Naive thymus-derived CD4-positive, alpha-beta T cell (primary cell): ENCODE results near the gene FBXO41. TPM values are rescaled to one million over a fixed set of nuclear protein-coding genes. Genes with fewer than 3 reads are reported as not detected.

Experiments used
- ATAC-seq: fragments of 150-1000 bp; cut with Tn5 transposase; 2 replicates; pipeline ENCODE4 v1.10.0; 2021; ENCODE audit warnings: mild to moderate bottlenecking, moderate library complexity
- CTCF ChIA-PET: fragments of 350-600 bp; sonication (Branson Sonifier 250); formaldehyde crosslinking; loops from one replicate; lab custom pipeline; 2021; ENCODE audit warnings: antibody characterized with exemption; lab: Charles Lee
- POLR2A ChIA-PET: fragments of 350-600 bp; sonication (Branson Sonifier 250); formaldehyde crosslinking; loops from one replicate; lab custom pipeline; 2021; ENCODE audit warnings: antibody characterized with exemption, inconsistent platforms; lab: Charles Lee
- DNase-seq, 9 donors: peaks; one replicate each; pipeline versions ENCODE4 v3.0.0 to v3.0.0-alpha.2; 2020 to 2022; ENCODE audit warnings: mixed read lengths in 1 of 9
- H3K27ac ChIP-seq: one replicate; pipeline ENCODE4 v1.7.0; 2013; ENCODE audit warnings: mild to moderate bottlenecking, low read depth, low read length, moderate library complexity
- H3K27me3 ChIP-seq, 2 donors: one replicate each; pipeline ENCODE4 v1.7.0; 2013; ENCODE audit warnings: low read length in 2 of 2, mild to moderate bottlenecking in 2 of 2, moderate library complexity in 2 of 2; ENCODE audit not compliant: control insufficient read depth in 2 of 2, insufficient read depth in 2 of 2
- H3K36me3 ChIP-seq, 3 experiments: 1 replicate in 2 of 3; 2 replicates in 1 of 3; pipeline ENCODE4 v1.7.0; 2013; ENCODE audit warnings: low read length in 3 of 3, mild to moderate bottlenecking in 3 of 3, moderate library complexity in 1 of 3; ENCODE audit not compliant: insufficient read depth in 3 of 3, control insufficient read depth in 2 of 3
- H3K4me1 ChIP-seq, 2 donors: one replicate each; pipeline ENCODE4 v1.7.0; 2013; ENCODE audit warnings: low read length in 2 of 2, mild to moderate bottlenecking in 2 of 2, moderate library complexity in 1 of 2; ENCODE audit not compliant: control insufficient read depth in 2 of 2, insufficient read depth in 2 of 2
- H3K4me3 ChIP-seq: 2 replicates; pipeline ENCODE4 v1.7.0; 2013; ENCODE audit warnings: mild to moderate bottlenecking, low read length
- H3K9me3 ChIP-seq, 3 experiments: 1 replicate in 2 of 3; 2 replicates in 1 of 3; pipeline ENCODE4 v1.7.0; 2013; ENCODE audit warnings: low read length in 3 of 3; ENCODE audit not compliant: control insufficient read depth in 2 of 3
- H3K27ac Mint-ChIP-seq, 9 donors: one replicate each; pipeline ENCODE4 v1.8.0; 2020 to 2022; ENCODE audit warnings: mixed read lengths in 9 of 9, mild to moderate bottlenecking in 8 of 9, moderate library complexity in 5 of 9, inconsistent platforms in 2 of 9
- H3K27me3 Mint-ChIP-seq, 5 donors: one replicate each; pipeline ENCODE4 v1.8.0; 2021 to 2022; ENCODE audit warnings: mixed read lengths in 5 of 5, mild to moderate bottlenecking in 1 of 5
- H3K36me3 Mint-ChIP-seq, 5 donors: one replicate each; pipeline ENCODE4 v1.8.0; 2020 to 2022; ENCODE audit warnings: mixed read lengths in 5 of 5, mild to moderate bottlenecking in 3 of 5, inconsistent platforms in 1 of 5
- H3K4me1 Mint-ChIP-seq, 7 donors: one replicate each; pipeline ENCODE4 v1.8.0; 2020 to 2022; ENCODE audit warnings: mixed read lengths in 7 of 7, mild to moderate bottlenecking in 3 of 7, inconsistent platforms in 1 of 7
- H3K4me3 Mint-ChIP-seq, 10 donors: one replicate each; pipeline ENCODE4 v1.8.0; 2020 to 2022; ENCODE audit warnings: mild to moderate bottlenecking in 10 of 10, mixed read lengths in 10 of 10, moderate library complexity in 6 of 10, inconsistent platforms in 2 of 10
- H3K9me3 Mint-ChIP-seq, 11 donors: one replicate each; pipeline ENCODE4 v1.8.0; 2020 to 2022; ENCODE audit warnings: mixed read lengths in 11 of 11, mild to moderate bottlenecking in 4 of 11, inconsistent platforms in 1 of 11, moderate library complexity in 1 of 11
- intact Hi-C, 2 donors: fragments of 100-400 bp; cut with micrococcal nuclease; formaldehyde crosslinking; loops; one replicate each; pipeline ENCODE4 v1.15.1; 2023
- polyA plus RNA-seq, 2 donors: library from polyadenylated mRNA; unstranded; fragments of 300-500 nt; fragmentation: Illumina TruSeq; gene quantifications; one replicate each; pipeline ENCODE4 v1.2.3, GENCODE V29; 2021
- total RNA-seq, 6 experiments: library from RNA in 5 of 6; stranded (reverse) in 5 of 6; gene quantifications; 1 replicate in 5 of 6; 2 replicates in 1 of 6; pipeline ENCODE4 v1.2.3 and lab custom pipeline; 2021 to 2026

Gene FBXO41
- total and polyA plus RNA-seq, 7 experiments from 2014 or later: 1.5 to 19.6 (median 14.1) TPM

GRCh38 chr2:73244580-73244979, 39.7 kb downstream of the FBXO41 start:
- Mint-ChIP-seq H3K4me1 (peaks cover 0 to 20% (median 5%) of the 10 kb centered on the region in 7 donors), H3K27me3 (no peaks in the 10 kb centered on the region), H3K9me3 (no peaks in the 10 kb centered on the region), H3K27ac (peak overlapping the region in 3 of 9 donors; percentile 46 to 59 (median 56)), H3K36me3 (peaks cover 20 to 45% (median 24%) of the 10 kb centered on the region in 5 donors), H3K4me3 (no peak overlapping the region)
- CTCF ChIA-PET: interaction anchor here (0.9 kb wide), 1 partner anchor 33 kb away, joined by 3 read pairs; no protein-coding TSS in a partner anchor
- no peaks in the 10 kb centered on the region for H3K9me3 ChIP-seq
- no peaks in the 10 kb centered on the region for H3K4me1 ChIP-seq
- no peak overlapping the region for H3K27ac ChIP-seq
- DNase-seq: no peak
- H3K4me3 ChIP-seq: no peak overlapping the region
- no peaks in the 10 kb centered on the region for H3K27me3 ChIP-seq
- POLR2A ChIA-PET: interaction anchor here (0.6 to 1.2 kb wide), 2 partner anchors 9 to 362 kb away, joined by 4 read pairs; no protein-coding TSS in a partner anchor
- peaks cover 35 to 91% (median 56%) of the 10 kb centered on the region in 3 experiments for H3K36me3 ChIP-seq
- intact Hi-C loops: no loop called here
- ATAC-seq: no peak

DNA sequence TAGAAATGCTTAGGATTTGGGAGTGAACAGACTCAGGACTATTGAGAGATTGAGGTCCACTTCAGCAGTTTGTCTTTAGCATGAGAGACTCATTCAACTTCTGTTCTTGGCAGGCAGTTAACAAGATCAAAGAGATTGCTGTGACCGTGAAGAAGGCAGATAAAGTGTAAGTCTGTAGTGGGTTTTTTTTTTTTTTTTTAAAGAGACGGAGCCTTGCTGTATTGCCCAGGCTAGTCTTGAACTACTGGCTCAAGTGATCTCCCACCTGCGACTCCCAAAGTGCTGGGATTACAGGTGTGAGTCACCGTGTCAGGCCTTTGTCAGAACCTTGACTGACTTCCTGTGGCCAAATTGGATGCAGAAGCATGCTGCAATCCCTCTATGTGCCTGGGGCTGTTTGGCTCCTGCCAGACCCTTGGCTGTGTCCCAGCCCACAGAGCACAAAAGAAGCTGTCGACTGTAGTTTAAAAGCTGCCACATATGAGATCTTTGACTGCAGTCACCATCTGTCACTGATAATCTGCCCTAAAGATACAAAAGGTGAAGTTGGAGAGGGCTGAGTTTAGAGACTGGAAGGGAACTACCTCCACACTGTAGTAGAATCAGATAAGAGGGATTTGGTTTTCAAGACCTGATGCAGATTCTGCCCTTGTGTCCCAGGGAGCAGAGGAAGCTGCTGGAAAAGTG, 40.3 kb downstream of the FBXO41 start:
- ChIA-PET CTCF (interaction anchor here (0.9 kb wide), 1 partner anchor 33 kb away, joined by 3 read pairs; no protein-coding TSS in a partner anchor), POLR2A (interaction anchor here (1.2 kb wide), 1 partner anchor 9 kb away, joined by 4 read pairs; no protein-coding TSS in a partner anchor)
- ATAC-seq (no peak), DNase-seq (no peak)
- Mint-ChIP-seq H3K4me1 (peaks cover 3 to 25% (median 11%) of the 10 kb centered on the region in 7 donors), H3K27me3 (no peaks in the 10 kb centered on the region), H3K4me3 (no peak overlapping the region), H3K27ac (peak overlapping the region in 2 of 9 donors; percentile 33 to 46), H3K9me3 (no peaks in the 10 kb centered on the region), H3K36me3 (peaks cover 16 to 39% (median 21%) of the 10 kb centered on the region in 5 donors)
- peaks cover 34 to 91% (median 50%) of the 10 kb centered on the region in 3 experiments for H3K36me3 ChIP-seq
- no peaks in the 10 kb centered on the region for H3K4me1 ChIP-seq
- no peaks in the 10 kb centered on the region for H3K27me3 ChIP-seq
- no peak overlapping the region for H3K4me3 ChIP-seq
- intact Hi-C loops: no loop called here
- no peak overlapping the region for H3K27ac ChIP-seq
- no peaks in the 10 kb centered on the region for H3K9me3 ChIP-seq

- H3K36me3 ChIP-seq: peaks cover 14 to 56% (median 24%) of the 10 kb centered on the region in 3 experiments
- H3K9me3 ChIP-seq: no peaks in the 10 kb centered on the region
- ChIA-PET POLR2A (interaction anchor here (1.0 kb wide), 1 partner anchor 169 kb away, joined by 3 read pairs; no protein-coding TSS in a partner anchor), CTCF (interaction anchor here (0.7 kb wide), 1 partner anchor 609 kb away, joined by 3 read pairs; no protein-coding TSS in a partner anchor)
- no peak overlapping the region for H3K4me3 ChIP-seq
- peaks cover 0 to 19% (median 7%) of the 10 kb centered on the region in 5 donors for H3K36me3 Mint-ChIP-seq
- no peak overlapping the region for H3K4me3 Mint-ChIP-seq
- H3K27ac ChIP-seq: no peak overlapping the region
- peaks cover 23 to 50% (median 42%) of the 10 kb centered on the region in 7 donors for H3K4me1 Mint-ChIP-seq
- peaks cover 10 to 11% of the 10 kb centered on the region in 2 donors for H3K4me1 ChIP-seq
- H3K27me3 ChIP-seq: no peaks in the 10 kb centered on the region
- intact Hi-C loops: loop anchor here (10.0 kb wide), 7 partner anchors 545 to 1605 kb away; partner anchors contain the start of genes C2orf78 (in 1 of the 2), CCDC142 (in 1 of the 2), DUSP11 (in 1 of the 2) and HK2 (in 1 of the 2)
- ATAC-seq (no peak), DNase-seq (no peak)
- no peaks in the 10 kb centered on the region for H3K9me3 Mint-ChIP-seq
- H3K27ac Mint-ChIP-seq: peak overlapping the region in 2 of 9 donors; percentile 8 to 86
- no peaks in the 10 kb centered on the region for H3K27me3 Mint-ChIP-seq
Measured at GRCh38 chr2:73239776-73240175, 44.5 kb downstream of the FBXO41 start.

DNA sequence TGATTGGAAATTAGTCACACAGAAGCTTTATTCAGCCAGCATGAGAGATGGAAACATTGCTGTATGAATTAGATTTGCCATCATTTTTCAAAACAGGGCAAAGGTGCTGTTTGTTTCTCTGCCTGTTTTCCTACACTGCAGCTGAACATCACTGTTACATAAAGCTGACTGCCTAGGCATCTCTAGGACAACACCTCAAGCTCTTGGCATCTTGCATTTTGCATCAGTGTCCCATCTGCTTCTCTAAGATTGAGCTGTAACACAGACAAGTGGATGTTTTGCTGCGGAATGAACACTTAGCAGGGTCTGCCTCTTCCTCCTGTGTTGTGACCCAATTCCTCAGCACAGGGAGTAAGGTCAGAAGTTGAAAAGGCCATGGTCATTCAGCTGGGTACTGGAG, 45.3 kb downstream of the FBXO41 start:
- peak overlapping the region in 3 of 9 donors; percentile 41 to 86 (median 81) for H3K27ac Mint-ChIP-seq
- H3K4me1 Mint-ChIP-seq: peaks cover 25 to 45% (median 43%) of the 10 kb centered on the region in 7 donors
- H3K36me3 Mint-ChIP-seq: peaks cover 0 to 12% (median under 1%) of the 10 kb centered on the region in 5 donors
- H3K9me3 ChIP-seq: no peaks in the 10 kb centered on the region
- peaks cover 10 to 11% of the 10 kb centered on the region in 2 donors for H3K4me1 ChIP-seq
- H3K27me3 ChIP-seq: no peaks in the 10 kb centered on the region
- intact Hi-C loops: loop anchor here (10.0 kb wide), 7 partner anchors 546 to 1606 kb away; partner anchors contain the start of genes C2orf78 (in 1 of the 2), CCDC142 (in 1 of the 2), DUSP11 (in 1 of the 2) and HK2 (in 1 of the 2)
- peaks cover 11 to 48% (median 16%) of the 10 kb centered on the region in 3 experiments for H3K36me3 ChIP-seq
- no peak for ATAC-seq
- DNase-seq: no peak
- H3K27ac ChIP-seq: no peak overlapping the region
- H3K4me3 ChIP-seq: no peak overlapping the region
- H3K4me3 Mint-ChIP-seq: no peak overlapping the region
- no peaks in the 10 kb centered on the region for H3K27me3 Mint-ChIP-seq
- H3K9me3 Mint-ChIP-seq: no peaks in the 10 kb centered on the region
- POLR2A ChIA-PET: no interaction called here
- CTCF ChIA-PET: no interaction called here

- H3K36me3 Mint-ChIP-seq: peaks cover 0 to 11% (median 0%) of the 10 kb centered on the region in 5 donors
- H3K27ac Mint-ChIP-seq: peak overlapping the region in 3 of 9 donors; percentile 28 to 86 (median 49)
- DNase-seq (no peak), ATAC-seq (no peak)
- peak overlapping the region in 1 of 10 donors; percentile 53 for H3K4me3 Mint-ChIP-seq
- Histone ChIP-seq H3K4me1 (peaks cover 10 to 11% of the 10 kb centered on the region in 2 donors), H3K4me3 (no peak overlapping the region), H3K9me3 (no peaks in the 10 kb centered on the region), H3K36me3 (peaks cover 6 to 41% (median 10%) of the 10 kb centered on the region in 3 experiments), H3K27ac (no peak overlapping the region), H3K27me3 (no peaks in the 10 kb centered on the region)
- peaks cover 25 to 45% (median 43%) of the 10 kb centered on the region in 7 donors for H3K4me1 Mint-ChIP-seq
- intact Hi-C loops: loop anchor here (10.0 kb wide), 7 partner anchors 547 to 1607 kb away; partner anchors contain the start of genes C2orf78 (in 1 of the 2), CCDC142 (in 1 of the 2), DUSP11 (in 1 of the 2) and HK2 (in 1 of the 2)
- POLR2A ChIA-PET: no interaction called here
- H3K9me3 Mint-ChIP-seq: no peaks in the 10 kb centered on the region
- CTCF ChIA-PET: interaction anchor here (1.6 kb wide), 1 partner anchor 26 kb away, joined by 3 read pairs; no protein-coding TSS in a partner anchor
- H3K27me3 Mint-ChIP-seq: peaks cover 0 to 2% (median 0%) of the 10 kb centered on the region in 5 donors
Measured at GRCh38 chr2:73238149-73238548, 46.1 kb downstream of the FBXO41 start.

DNA sequence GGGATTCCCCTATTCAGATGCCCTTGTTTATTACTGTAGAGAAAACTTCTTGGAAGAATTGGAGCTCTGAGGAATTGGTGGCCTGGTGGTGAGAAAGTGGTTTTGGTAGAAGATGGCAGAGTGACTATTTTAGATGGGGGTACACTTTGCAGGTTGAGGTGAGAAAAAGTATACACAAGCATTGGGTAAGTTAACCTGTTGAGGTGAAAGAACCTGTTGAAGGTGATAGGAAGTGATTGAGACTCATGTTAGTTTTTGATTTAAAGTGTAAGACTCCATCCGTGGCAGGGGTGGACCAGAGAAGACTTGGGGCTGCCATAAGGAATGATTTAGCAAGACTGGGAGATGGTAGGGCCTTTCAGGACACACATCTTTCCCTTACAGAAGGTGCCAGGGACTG, 47.1 kb downstream of the FBXO41 start:
- peak overlapping the region in 3 of 10 donors; percentile 1 to 91 (median 11) for H3K4me3 Mint-ChIP-seq
- no peak for DNase-seq
- POLR2A ChIA-PET: interaction anchor here (0.7 kb wide), 1 partner anchor 60 kb away, joined by 3 read pairs; no protein-coding TSS in a partner anchor
- H3K27me3 ChIP-seq: no peaks in the 10 kb centered on the region
- H3K27ac Mint-ChIP-seq: peak overlapping the region; percentile 0 to 96 (median 19)
- no peak overlapping the region for H3K27ac ChIP-seq
- ATAC-seq: no peak
- peaks cover 15% of the 10 kb centered on the region in 2 donors for H3K4me1 ChIP-seq
- H3K27me3 Mint-ChIP-seq: peaks cover 0 to 2% (median 0%) of the 10 kb centered on the region in 5 donors
- H3K4me3 ChIP-seq: no peak overlapping the region
- peaks cover 28 to 53% (median 48%) of the 10 kb centered on the region in 7 donors for H3K4me1 Mint-ChIP-seq
- no peaks in the 10 kb centered on the region for H3K9me3 Mint-ChIP-seq
- CTCF ChIA-PET: interaction anchor here (1.6 kb wide), 1 partner anchor 25 kb away, joined by 3 read pairs; no protein-coding TSS in a partner anchor
- H3K9me3 ChIP-seq: no peaks in the 10 kb centered on the region
- peaks cover 0 to 32% (median 3%) of the 10 kb centered on the region in 3 experiments for H3K36me3 ChIP-seq
- peaks cover 0 to 6% (median 0%) of the 10 kb centered on the region in 5 donors for H3K36me3 Mint-ChIP-seq
- intact Hi-C loops: loop anchor here (10.0 kb wide), 7 partner anchors 548 to 1608 kb away; partner anchors contain the start of genes C2orf78 (in 1 of the 2), CCDC142 (in 1 of the 2), DUSP11 (in 1 of the 2) and HK2 (in 1 of the 2)
